ENCODE results near the gene TYROBP.

DNA sequence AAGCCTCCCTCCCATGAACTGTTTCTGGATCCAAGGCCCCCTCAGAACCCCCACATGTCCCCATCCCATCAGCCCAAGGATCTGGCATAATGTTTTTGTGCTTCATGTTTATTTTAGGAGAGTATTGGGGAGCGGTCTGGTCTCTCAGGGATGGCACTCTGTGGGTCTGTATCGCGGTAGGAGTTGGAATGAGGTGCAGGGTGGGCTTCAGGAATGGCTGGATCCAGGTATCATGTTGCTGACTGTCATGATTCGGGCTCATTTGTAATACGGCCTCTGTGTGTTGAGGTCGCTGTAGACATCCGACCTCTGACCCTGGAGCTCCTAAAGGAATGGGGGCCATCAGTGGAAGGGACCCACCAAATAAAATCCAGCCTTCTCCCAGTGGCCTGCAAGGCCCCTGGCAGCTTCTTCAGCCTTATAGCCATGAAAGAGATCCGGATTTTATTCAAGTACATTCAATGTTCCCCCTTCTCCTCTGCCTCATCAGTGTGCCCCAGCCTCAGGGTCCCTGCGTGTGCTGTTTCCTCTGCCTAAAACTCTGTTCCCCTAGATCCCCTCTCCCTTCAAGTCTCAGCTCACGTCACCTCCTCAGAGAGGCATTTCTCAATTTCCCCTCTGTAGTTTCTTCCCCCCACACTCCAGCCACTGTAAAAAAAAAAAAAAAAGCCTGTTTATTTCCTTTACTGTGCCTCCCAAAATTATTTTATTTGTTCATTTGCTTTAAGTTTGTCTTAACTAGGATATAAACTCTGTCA lies 3.6 kb downstream of the TYROBP start:
- TF ChIP-seq FOXA1 (IDR thresholded peaks at IDR 0.05) (no peak), SUZ12 (IDR thresholded peaks at IDR 0.05) (no peak)
